ENCODE measurements around the gene GNA12.

DNA sequence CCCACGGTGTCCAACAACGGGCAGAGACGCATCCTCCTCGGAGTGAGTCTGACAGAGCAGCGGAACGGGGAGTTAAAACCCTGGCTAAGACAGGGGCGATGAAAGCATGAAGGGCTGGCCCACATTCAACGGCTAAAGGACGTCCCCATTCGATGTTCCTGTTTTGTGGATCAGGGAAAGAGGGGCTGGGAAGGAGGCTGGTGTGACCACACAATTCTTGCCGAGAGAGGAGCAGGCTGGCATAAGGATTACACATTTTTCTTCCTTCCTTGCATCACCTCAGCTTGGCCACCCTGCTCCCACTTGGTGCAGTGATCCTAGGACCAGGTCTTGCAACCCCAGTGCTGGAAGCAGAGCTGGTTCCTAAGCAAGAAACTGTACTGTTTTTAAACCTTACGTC lies 67.7 kb downstream of the GNA12 start:
- TF ChIP-seq CTCF (conservative IDR thresholded peaks at IDR 0.05) (no peak), ZFX (IDR thresholded peaks at IDR 0.05) (no peak)
